NT2/D1 (cell line): Measurements from ENCODE around the gene IL19.

ENCODE experiments used
- SUZ12 ChIP-seq: IDR thresholded peaks from 2 replicates; pipeline ENCODE4 v1.6.1; 2011; ENCODE audit not compliant: insufficient read length, insufficient read depth; ENCODE audit errors: extremely low read depth
- YY1 ChIP-seq: IDR thresholded peaks from 2 replicates; pipeline ENCODE4 v1.6.1; 2011; ENCODE audit not compliant: insufficient read length, insufficient read depth

- TF ChIP-seq YY1 (no peak), SUZ12 (no peak)
These were observed 23.0 kb downstream of the IL19 start for GRCh38 chr1:206793620-206794019.
